IMR-90 (cell line): ENCODE data around the gene RANBP10. TPM values are rescaled to one million over a fixed set of nuclear protein-coding genes. Genes with fewer than 3 reads are reported as not detected.

Source experiments
- ATAC-seq: fragments of 200-7000 bp; cut with Tn5 transposase; 2 replicates; pipeline ENCODE4 v1.9.1; 2020; ENCODE audit warnings: low read depth, mild to moderate bottlenecking, moderate library complexity
- BruUV-seq: library from RNA; stranded (reverse); fragments of 400-500 nt; replicated peaks from 2 replicates; lab custom pipeline; 2021; lab: Mats Ljungman, UMichigan
- CTCF ChIA-PET: fragments of 300-600 bp; formaldehyde crosslinking; extraction: SDS; loops from one replicate; lab custom pipeline; 2021; ENCODE audit warnings: antibody characterized with exemption; lab: Yijun Ruan, JAX
- POLR2A ChIA-PET: fragments of 300-600 bp; sonication (Branson Sonifier 250); formaldehyde crosslinking; loops from one replicate; lab custom pipeline; 2022; ENCODE audit warnings: antibody characterized with exemption; ENCODE audit not compliant: unreplicated experiment; lab: Charles Lee
- DNase-seq: peaks from one replicate; pipeline ENCODE4 v3.0.0; 2013
- H2AFZ ChIP-seq: replicated peaks from 2 replicates; pipeline ENCODE3; 2013; ENCODE audit warnings: low read length, mild to moderate bottlenecking; ENCODE audit not compliant: poor library complexity
- H2AK5ac ChIP-seq: 2 replicates; pipeline ENCODE4 v1.6.1; 2013; ENCODE audit warnings: low read depth, low read length, inconsistent platforms
- H2AK9ac ChIP-seq: replicated peaks from 2 replicates; pipeline ENCODE3; 2013; ENCODE audit warnings: mild to moderate bottlenecking, low read depth, low read length, moderate library complexity; ENCODE audit not compliant: poor library complexity
- H2BK120ac ChIP-seq: 2 replicates; pipeline ENCODE4 v1.6.1; 2013; ENCODE audit warnings: low read depth, low read length, inconsistent platforms
- H2BK15ac ChIP-seq: 3 replicates; pipeline ENCODE4 v1.6.1; 2013; ENCODE audit warnings: low read depth, low read length, inconsistent platforms
- H2BK20ac ChIP-seq: 2 replicates; pipeline ENCODE4 v1.6.1; 2013; ENCODE audit warnings: low read depth, mild to moderate bottlenecking, inconsistent platforms, low read length, moderate library complexity
- H2BK5ac ChIP-seq: 2 replicates; pipeline ENCODE4 v1.6.1; 2013; ENCODE audit warnings: mild to moderate bottlenecking, low read depth, low read length, inconsistent platforms; ENCODE audit not compliant: poor library complexity, severe bottlenecking
- H3K14ac ChIP-seq: replicated peaks from 2 replicates; pipeline ENCODE4 v1.6.1; 2013; ENCODE audit warnings: low read depth, low read length, inconsistent platforms
- H3K18ac ChIP-seq: 2 replicates; pipeline ENCODE4 v1.6.1; 2013; ENCODE audit warnings: low read depth, low read length, control low read depth
- H3K23ac ChIP-seq: 2 replicates; pipeline ENCODE4 v1.6.1; 2013; ENCODE audit warnings: low read depth, low read length, inconsistent platforms
- H3K27ac ChIP-seq: 2 replicates; pipeline ENCODE4 v1.5.1; 2013; ENCODE audit warnings: mild to moderate bottlenecking, control low read depth, low read length; ENCODE audit not compliant: insufficient read depth
- H3K27me3 ChIP-seq: 2 replicates; pipeline ENCODE4 v1.6.1; 2013; ENCODE audit warnings: low read length; ENCODE audit not compliant: control insufficient read depth, insufficient read depth
- H3K36me3 ChIP-seq: 2 replicates; pipeline ENCODE4 v1.6.1; 2013; ENCODE audit warnings: low read length, mixed read lengths; ENCODE audit not compliant: control insufficient read depth, insufficient read depth
- H3K4ac ChIP-seq: 2 replicates; pipeline ENCODE4 v1.6.1; 2013; ENCODE audit warnings: low read depth, low read length, inconsistent platforms
- H3K4me1 ChIP-seq: 2 replicates; pipeline ENCODE4 v1.6.1; 2013; ENCODE audit warnings: low read length, mixed read lengths; ENCODE audit not compliant: control insufficient read depth, insufficient read depth
- H3K4me2 ChIP-seq: 2 replicates; pipeline ENCODE4 v1.6.1; 2013; ENCODE audit warnings: low read depth, mild to moderate bottlenecking, control low read depth, low read length, moderate library complexity
- H3K4me3 ChIP-seq: 2 replicates; pipeline ENCODE4 v1.5.1; 2013; ENCODE audit warnings: low read depth, mild to moderate bottlenecking, control low read depth, low read length, moderate library complexity; ENCODE audit not compliant: insufficient read depth
- H3K56ac ChIP-seq: 2 replicates; pipeline ENCODE4 v1.6.1; 2013; ENCODE audit warnings: low read length, inconsistent platforms; ENCODE audit not compliant: insufficient read depth; ENCODE audit errors: extremely low read depth
- H3K79me1 ChIP-seq, 2 experiments: 2 replicates each; pipeline ENCODE4 v1.6.1; 2013; ENCODE audit warnings: low read length in 2 of 2, inconsistent platforms in 1 of 2, low read depth in 1 of 2
- H3K9ac ChIP-seq: 2 replicates; pipeline ENCODE4 v1.6.1; 2013; ENCODE audit warnings: low read depth, low read length, control low read depth
- H3K9me1 ChIP-seq: 2 replicates; pipeline ENCODE4 v1.6.1; 2013; ENCODE audit warnings: low read length, inconsistent platforms; ENCODE audit not compliant: insufficient read depth
- H3K9me3 ChIP-seq: 2 replicates; pipeline ENCODE4 v1.6.1; 2013; ENCODE audit warnings: low read length; ENCODE audit not compliant: control insufficient read depth, insufficient read depth
- H4K20me1 ChIP-seq: 2 replicates; pipeline ENCODE4 v1.6.1; 2013; ENCODE audit warnings: low read length, inconsistent platforms; ENCODE audit not compliant: insufficient read depth
- H4K5ac ChIP-seq: 2 replicates; pipeline ENCODE4 v1.6.1; 2013; ENCODE audit warnings: mild to moderate bottlenecking, low read depth, low read length, control low read depth
- H4K8ac ChIP-seq, 2 experiments: 2 replicates each; pipeline ENCODE4 v1.6.1; 2013; ENCODE audit warnings: low read depth in 2 of 2, low read length in 2 of 2, control low read depth in 1 of 2, inconsistent platforms in 1 of 2
- H4K91ac ChIP-seq: 2 replicates; pipeline ENCODE4 v1.6.1; 2013; ENCODE audit warnings: low read depth, low read length, inconsistent platforms; ENCODE audit not compliant: insufficient read depth
- BHLHE40 ChIP-seq: fragments of 150-350 bp; IDR thresholded peaks from 2 replicates; pipeline ENCODE4 v1.6.1; 2016; ENCODE audit warnings: mild to moderate bottlenecking, low read depth, low read length
- CEBPB ChIP-seq: IDR thresholded peaks from 2 replicates; pipeline ENCODE4 v1.6.1; 2012; ENCODE audit warnings: low read depth, low read length, improper control_type of control experiment
- CHD1 ChIP-seq: IDR thresholded peaks from 2 replicates; pipeline ENCODE4 v1.6.1; 2012; ENCODE audit warnings: low read depth, low read length, improper control_type of control experiment
- FOS ChIP-seq: fragments of 150-350 bp; IDR thresholded peaks from 2 replicates; pipeline ENCODE4 v1.6.1; 2016; ENCODE audit warnings: low read depth, low read length
- MAFK ChIP-seq: IDR thresholded peaks from 2 replicates; pipeline ENCODE4 v1.6.1; 2012; ENCODE audit warnings: low read depth, low read length, improper control_type of control experiment
- MAZ ChIP-seq: IDR thresholded peaks from 2 replicates; pipeline ENCODE4 v1.6.1; 2012; ENCODE audit warnings: low read depth, mild to moderate bottlenecking, low read length, improper control_type of control experiment, moderate library complexity, borderline replicate concordance
- MXI1 ChIP-seq: IDR thresholded peaks from 2 replicates; pipeline ENCODE4 v1.6.1; 2012; ENCODE audit warnings: low read depth, mild to moderate bottlenecking, low read length, moderate library complexity, borderline replicate concordance
- POLR2A ChIP-seq: IDR thresholded peaks from 2 replicates; pipeline ENCODE4 v1.6.1; 2012; ENCODE audit warnings: mild to moderate bottlenecking, low read depth, low read length
- RAD21 ChIP-seq: IDR thresholded peaks from 2 replicates; pipeline ENCODE4 v1.6.1; 2012; ENCODE audit warnings: low read length, improper control_type of control experiment
- RFX5 ChIP-seq: IDR thresholded peaks from 2 replicates; pipeline ENCODE4 v1.8.0; 2012; ENCODE audit warnings: low read depth, mild to moderate bottlenecking, low read length, moderate library complexity
- WGBS, 2 experiments: methylation state at CpG; one replicate each; pipeline versions ENCODE4 v1.1.5 to v1.1.7; 2013; ENCODE audit warnings: missing lambda C conversion rate in 2 of 2; ENCODE audit not compliant: insufficient read length in 1 of 2; ENCODE audit errors: extremely low coverage in 2 of 2; 5-methylcytosine and 5-hydroxymethylcytosine counted together
- dilution Hi-C: fragments of 300-500 bp; cut with HindIII; formaldehyde crosslinking; loops from one replicate; pipeline ENCODE4 v1.14.3; 2018; ENCODE audit warnings: low sequenced_read_pairs; ENCODE audit not compliant: unreplicated experiment
- in situ Hi-C: fragments of 300-500 bp; cut with MboI; formaldehyde crosslinking; loops from 3 replicates; pipeline ENCODE4 v1.14.3; 2019; ENCODE audit warnings: low sequenced_read_pairs, inconsistent platforms, mixed read lengths
- intact Hi-C: fragments of 100-400 bp; cut with micrococcal nuclease; formaldehyde crosslinking; loops from 2 replicates; pipeline ENCODE4 v1.10.0; 2022
- polyA plus RNA-seq, 3 experiments: library from polyadenylated mRNA; depleted of rRNA; stranded (reverse); fragments of >200 nt; gene quantifications; 2 replicates each; pipeline ENCODE4 v1.2.3, GENCODE V29; 2012; ENCODE audit warnings: low replicate concordance in 1 of 3
- total RNA-seq: library from RNA; depleted of rRNA; stranded (reverse); fragments of >200 nt; gene quantifications from 2 replicates; pipeline ENCODE4 v1.2.3, GENCODE V29; 2012
- TF ChIP-seq, protein P1 (sequence below): fragments of 150-350 bp; IDR thresholded peaks from 2 replicates; pipeline ENCODE4 v1.6.1; 2016; ENCODE audit warnings: low read depth, mild to moderate bottlenecking, low read length, moderate library complexity, borderline replicate concordance
- TF ChIP-seq, protein P2 (sequence below): conservative IDR thresholded peaks from 2 replicates; pipeline ENCODE4 v1.5.1; 2012; ENCODE audit warnings: mild to moderate bottlenecking, low read depth, low read length, improper control_type of control experiment

Gene RANBP10
- total and polyA plus RNA-seq, 2 of the 4 experiments (the other 2 are of a cell fraction), result 2.7 to 12.1 TPM

DNA sequence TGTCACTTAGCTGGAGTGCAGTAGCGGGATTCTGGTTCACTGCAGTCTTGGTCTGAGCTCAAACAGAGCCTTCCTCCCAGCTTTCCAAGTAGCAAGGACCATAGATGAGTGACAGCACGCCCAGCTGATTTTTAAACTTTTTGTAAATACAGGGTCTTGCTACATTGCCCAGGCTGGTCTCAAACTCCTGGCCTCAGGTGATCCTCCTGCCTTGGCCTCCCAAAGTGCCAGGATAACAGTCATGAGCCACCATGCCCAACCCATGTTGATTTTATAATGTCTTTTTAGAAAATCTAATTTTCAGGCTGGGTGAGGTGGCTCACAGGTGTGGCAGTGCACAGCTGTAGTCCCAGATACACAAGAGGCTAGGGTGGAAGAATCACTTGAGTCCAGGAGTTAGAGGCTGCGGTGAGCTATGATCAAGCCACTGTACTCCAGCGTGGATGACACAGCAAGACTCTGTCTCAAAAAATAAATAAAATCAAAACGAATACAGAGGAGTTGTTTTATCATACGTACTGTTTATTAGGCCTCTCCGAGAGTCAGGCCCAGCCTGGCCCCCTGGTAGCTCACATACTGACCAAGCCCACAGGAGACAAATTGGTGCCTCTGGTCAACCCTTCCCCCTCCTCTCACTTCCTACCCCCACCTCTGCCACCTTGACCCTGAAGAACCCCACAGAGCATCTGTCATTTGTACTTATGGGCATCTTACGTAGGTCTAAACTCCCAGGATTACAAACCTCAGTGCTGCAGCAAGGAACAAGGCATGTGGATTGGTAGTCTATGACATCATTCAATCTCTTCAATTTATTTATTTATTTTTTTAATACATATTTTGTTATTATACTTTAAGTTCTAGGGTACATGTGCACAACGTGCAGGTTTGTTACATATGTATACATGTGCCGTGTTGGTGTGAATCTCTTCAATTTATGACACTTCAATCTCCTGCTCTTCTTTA, 126.1 kb downstream of the RANBP10 start (continued):
- no peak for TF ChIP-seq FOS
- no peak for TF ChIP-seq MAFK

DNA sequence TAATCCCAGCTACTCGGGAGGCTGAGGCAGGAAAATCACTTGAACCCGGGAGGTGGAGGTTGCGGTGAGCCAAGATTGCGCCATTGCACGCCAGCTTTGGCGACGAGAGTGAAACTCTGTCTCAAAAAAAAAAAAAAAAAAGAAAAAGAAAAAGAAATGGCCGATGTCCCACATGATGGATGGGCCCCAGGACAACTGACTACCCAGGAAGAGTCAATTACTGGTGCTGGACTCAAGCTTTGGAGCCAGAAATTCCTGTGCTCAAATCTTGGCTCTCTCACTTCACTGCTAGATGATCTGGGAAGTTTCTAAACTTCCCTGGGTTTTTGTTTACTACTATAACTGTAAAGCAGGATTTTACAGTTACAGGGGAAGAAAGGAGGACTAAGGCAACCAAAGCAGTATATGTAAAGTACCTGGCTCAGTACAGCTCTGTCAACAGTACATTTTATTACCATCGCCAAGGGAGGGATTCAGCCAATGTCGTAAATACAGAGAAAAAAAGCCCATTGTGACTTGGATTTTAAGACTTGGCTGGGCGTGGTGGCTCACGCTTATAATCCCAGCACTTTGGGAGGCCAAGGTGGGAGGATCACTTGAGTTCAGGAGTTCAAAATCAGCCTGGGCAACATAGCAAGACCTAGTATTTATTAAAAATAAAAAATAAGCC, 127.9 kb downstream of the RANBP10 start:
- H3K56ac ChIP-seq, result no peak overlapping the region
- no CpG with 5 or more reads among the region's 12 CpGs for WGBS, 2 experiments
- no peak for ATAC-seq
- H2BK20ac ChIP-seq, result no peak overlapping the region
- H4K20me1 ChIP-seq, result no peaks in the 10 kb centered on the region
- H3K14ac ChIP-seq, result no peak overlapping the region
- H4K8ac ChIP-seq, result no peak overlapping the region
- peaks cover 0 to 17% of the 10 kb centered on the region in 2 experiments; a peak in 2 of 4 replicates for H3K79me1 ChIP-seq
- H3K4me1 ChIP-seq, result peaks cover under 1% of the 10 kb centered on the region; the same call in 1 of the 2 replicates
- H2AK5ac ChIP-seq, result no peak overlapping the region
- H2BK15ac ChIP-seq, result no peak overlapping the region
- no peak overlapping the region for H2BK120ac ChIP-seq
- H3K23ac ChIP-seq, result no peak overlapping the region
- H4K91ac ChIP-seq, result no peak overlapping the region
- H3K9me3 ChIP-seq, result no peaks in the 10 kb centered on the region
- peaks cover 16% of the 10 kb centered on the region for H3K36me3 ChIP-seq
- no peak overlapping the region for H2BK5ac ChIP-seq
- in situ Hi-C loops, result no loop called here
- ChIA-PET POLR2A (no interaction called here), CTCF (no interaction called here)
- intact Hi-C loops, result loop anchor here (10.0 kb wide), 1 partner anchor 356 kb away; no protein-coding TSS in a partner anchor
- H3K9ac ChIP-seq, result no peak overlapping the region
- DNase-seq, result no peak
- no peak overlapping the region for H3K4me2 ChIP-seq
- no peak overlapping the region for H3K4ac ChIP-seq
- no peaks in the 10 kb centered on the region for H3K27me3 ChIP-seq
- dilution Hi-C loops, result no loop called here
- H3K9me1 ChIP-seq, result peaks cover 7% of the 10 kb centered on the region; the same call in 1 of the 2 replicates
- no peak overlapping the region for H3K18ac ChIP-seq
- no peak overlapping the region for H3K4me3 ChIP-seq
- H4K5ac ChIP-seq, result no peak overlapping the region
- BruUV-seq, result no TSS peak
- H2AK9ac ChIP-seq, result no peak overlapping the region
- H2AFZ ChIP-seq, result no peak overlapping the region
- H3K27ac ChIP-seq, result no peak overlapping the region
- TF ChIP-seq MAFK, result no peak
- TF ChIP-seq RFX5, result no peak
- TF ChIP-seq, protein P1, sequence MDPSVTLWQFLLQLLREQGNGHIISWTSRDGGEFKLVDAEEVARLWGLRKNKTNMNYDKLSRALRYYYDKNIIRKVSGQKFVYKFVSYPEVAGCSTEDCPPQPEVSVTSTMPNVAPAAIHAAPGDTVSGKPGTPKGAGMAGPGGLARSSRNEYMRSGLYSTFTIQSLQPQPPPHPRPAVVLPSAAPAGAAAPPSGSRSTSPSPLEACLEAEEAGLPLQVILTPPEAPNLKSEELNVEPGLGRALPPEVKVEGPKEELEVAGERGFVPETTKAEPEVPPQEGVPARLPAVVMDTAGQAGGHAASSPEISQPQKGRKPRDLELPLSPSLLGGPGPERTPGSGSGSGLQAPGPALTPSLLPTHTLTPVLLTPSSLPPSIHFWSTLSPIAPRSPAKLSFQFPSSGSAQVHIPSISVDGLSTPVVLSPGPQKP, result no peak
- TF ChIP-seq RAD21, result no peak
- TF ChIP-seq, protein P2, sequence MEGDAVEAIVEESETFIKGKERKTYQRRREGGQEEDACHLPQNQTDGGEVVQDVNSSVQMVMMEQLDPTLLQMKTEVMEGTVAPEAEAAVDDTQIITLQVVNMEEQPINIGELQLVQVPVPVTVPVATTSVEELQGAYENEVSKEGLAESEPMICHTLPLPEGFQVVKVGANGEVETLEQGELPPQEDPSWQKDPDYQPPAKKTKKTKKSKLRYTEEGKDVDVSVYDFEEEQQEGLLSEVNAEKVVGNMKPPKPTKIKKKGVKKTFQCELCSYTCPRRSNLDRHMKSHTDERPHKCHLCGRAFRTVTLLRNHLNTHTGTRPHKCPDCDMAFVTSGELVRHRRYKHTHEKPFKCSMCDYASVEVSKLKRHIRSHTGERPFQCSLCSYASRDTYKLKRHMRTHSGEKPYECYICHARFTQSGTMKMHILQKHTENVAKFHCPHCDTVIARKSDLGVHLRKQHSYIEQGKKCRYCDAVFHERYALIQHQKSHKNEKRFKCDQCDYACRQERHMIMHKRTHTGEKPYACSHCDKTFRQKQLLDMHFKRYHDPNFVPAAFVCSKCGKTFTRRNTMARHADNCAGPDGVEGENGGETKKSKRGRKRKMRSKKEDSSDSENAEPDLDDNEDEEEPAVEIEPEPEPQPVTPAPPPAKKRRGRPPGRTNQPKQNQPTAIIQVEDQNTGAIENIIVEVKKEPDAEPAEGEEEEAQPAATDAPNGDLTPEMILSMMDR, result no peak
- no peak for TF ChIP-seq CEBPB
- TF ChIP-seq MXI1, result no peak
- no peak for TF ChIP-seq MAZ
- TF ChIP-seq FOS, result no peak
- no peak for TF ChIP-seq POLR2A
- no peak for TF ChIP-seq BHLHE40
- no peak for TF ChIP-seq CHD1
